Breast epithelium (tissue), 4 donors: Measurements from ENCODE around the gene MARS1. TPM values are rescaled to one million over a fixed set of nuclear protein-coding genes. Genes with fewer than 3 reads are reported as not detected.

Source experiments
- DNase-seq, 2 donors: peaks; one replicate each; pipeline ENCODE4 v3.0.0-alpha.2; 2019; ENCODE audit warnings: low spot score in 2 of 2
- H3K27ac ChIP-seq, 2 donors: fragments of 200-600 bp; sonication (generic) in 1 of 2; one replicate each; pipeline ENCODE4 v1.5.1; 2016 to 2019; ENCODE audit warnings: mild to moderate bottlenecking in 1 of 2
- H3K27me3 ChIP-seq, 2 donors: fragments of 200-600 bp; sonication (generic) in 1 of 2; one replicate each; pipeline versions ENCODE4 v1.5.1 to v1.6.0; 2017 to 2019; ENCODE audit warnings: control low read depth in 1 of 2, mild to moderate bottlenecking in 1 of 2
- H3K36me3 ChIP-seq: fragments of 200-600 bp; one replicate; pipeline ENCODE4 v1.5.1; 2019
- H3K4me1 ChIP-seq, 2 donors: fragments of 200-600 bp; sonication (generic); one replicate each; pipeline ENCODE4 v1.5.1; 2016 to 2019; ENCODE audit warnings: control low read depth in 1 of 2
- H3K4me3 ChIP-seq, 3 donors: fragments of 200-600 bp; sonication (generic); 1 replicate in 2 of 3; 2 replicates in 1 of 3; pipeline ENCODE4 v1.5.1; 2016 to 2019; ENCODE audit warnings: mild to moderate bottlenecking in 3 of 3, moderate library complexity in 2 of 3
- H3K9me3 ChIP-seq, 2 donors: fragments of 200-600 bp; sonication (generic) in 1 of 2; one replicate each; pipeline ENCODE4 v1.5.1; 2016 to 2019; ENCODE audit warnings: control low read depth in 1 of 2
- POLR2A ChIP-seq: fragments of 450-650 bp; IDR thresholded peaks from one replicate; pipeline ENCODE4 v1.6.1; 2016; ENCODE audit warnings: antibody characterized with exemption, mild to moderate bottlenecking, moderate library complexity
- POLR2AphosphoS5 ChIP-seq, 3 donors: sonication (generic); formaldehyde crosslinking; IDR thresholded peaks; one replicate each; pipeline ENCODE4 v1.6.1; 2017; ENCODE audit warnings: antibody characterized with exemption in 3 of 3
- intact Hi-C: fragments of 100-400 bp; cut with DNase I; formaldehyde crosslinking; loops from one replicate; pipeline ENCODE4 v1.15.1; 2023; ENCODE audit warnings: low total_unique reads
- total RNA-seq, 3 donors: library from RNA; depleted of rRNA; stranded (reverse); fragments of >200 nt; gene quantifications; one replicate each; pipeline ENCODE4 v1.1.0, GENCODE V29; 2016
- TF ChIP-seq, protein P1 (sequence below), 3 donors: fragments of 450-650 bp; IDR thresholded peaks; one replicate each; pipeline ENCODE4 v1.5.1; 2016 to 2017; ENCODE audit warnings: antibody characterized with exemption in 3 of 3, mild to moderate bottlenecking in 3 of 3, moderate library complexity in 3 of 3

MARS1 gene
- total RNA-seq, 3 donors from 2014 or later = 39.2 to 65.9 (median 60.2) TPM

DNA sequence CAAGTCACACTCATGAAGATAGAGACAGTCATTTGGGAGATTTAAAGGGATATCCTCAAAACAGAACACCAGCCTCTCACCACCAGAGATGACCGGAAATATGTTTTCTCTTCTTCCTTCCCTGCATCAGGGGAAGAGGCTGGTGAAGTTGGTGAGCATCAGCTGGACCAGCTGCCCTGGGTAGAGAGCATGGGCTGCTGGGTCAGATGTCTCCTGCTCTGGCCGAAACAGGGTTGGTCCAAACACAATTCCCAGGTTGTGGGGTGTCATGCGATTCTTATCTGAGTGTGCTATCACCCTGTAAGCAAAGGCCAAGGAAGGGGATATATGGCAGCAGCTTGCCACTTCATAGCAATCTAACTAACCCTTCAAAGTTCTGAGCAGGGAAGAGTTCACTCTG is 15.5 kb upstream of the MARS1 start:
- H3K4me1 ChIP-seq = peaks cover 0 to 15% of the 10 kb centered on the region in 2 donors
- no peak overlapping the region for H3K4me3 ChIP-seq
- DNase-seq = no peak
- no peak for TF ChIP-seq POLR2AphosphoS5 (IDR thresholded peaks at IDR 0.05)
- no peaks in the 10 kb centered on the region for H3K9me3 ChIP-seq
- H3K27me3 ChIP-seq = peaks cover 0 to 30% of the 10 kb centered on the region in 2 donors
- intact Hi-C loops = no loop called here
- H3K27ac ChIP-seq = no peak overlapping the region
- no peaks in the 10 kb centered on the region for H3K36me3 ChIP-seq

DNA sequence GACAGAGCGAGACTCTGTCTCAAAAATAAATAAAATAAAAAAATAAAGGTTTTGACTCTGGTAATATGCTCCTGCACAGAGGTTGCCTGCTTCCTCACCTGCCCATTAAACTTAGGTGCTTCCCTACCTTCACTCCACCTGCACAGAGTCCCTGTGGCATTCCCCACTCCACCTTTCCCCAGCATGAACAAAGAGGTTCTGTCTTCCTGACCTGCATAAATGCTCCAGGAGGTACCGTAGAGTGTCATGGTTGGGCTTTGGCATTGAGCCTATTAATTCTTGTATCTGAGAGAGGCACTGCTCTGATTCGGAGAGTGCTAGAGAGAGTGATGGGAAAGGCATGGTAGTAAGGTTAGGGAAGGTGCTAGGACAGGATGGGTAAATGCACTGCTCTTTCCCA is 14.5 kb upstream of the MARS1 start:
- H3K27ac ChIP-seq = no peak overlapping the region
- intact Hi-C loops = no loop called here
- DNase-seq = no peak
- H3K4me1 ChIP-seq = peaks cover 0 to 15% of the 10 kb centered on the region in 2 donors
- peaks cover 0 to 33% of the 10 kb centered on the region in 2 donors for H3K27me3 ChIP-seq
- H3K9me3 ChIP-seq = no peaks in the 10 kb centered on the region
- TF ChIP-seq POLR2AphosphoS5 (IDR thresholded peaks at IDR 0.05) (no peak), POLR2A (no peak)
- TF ChIP-seq, protein P1, sequence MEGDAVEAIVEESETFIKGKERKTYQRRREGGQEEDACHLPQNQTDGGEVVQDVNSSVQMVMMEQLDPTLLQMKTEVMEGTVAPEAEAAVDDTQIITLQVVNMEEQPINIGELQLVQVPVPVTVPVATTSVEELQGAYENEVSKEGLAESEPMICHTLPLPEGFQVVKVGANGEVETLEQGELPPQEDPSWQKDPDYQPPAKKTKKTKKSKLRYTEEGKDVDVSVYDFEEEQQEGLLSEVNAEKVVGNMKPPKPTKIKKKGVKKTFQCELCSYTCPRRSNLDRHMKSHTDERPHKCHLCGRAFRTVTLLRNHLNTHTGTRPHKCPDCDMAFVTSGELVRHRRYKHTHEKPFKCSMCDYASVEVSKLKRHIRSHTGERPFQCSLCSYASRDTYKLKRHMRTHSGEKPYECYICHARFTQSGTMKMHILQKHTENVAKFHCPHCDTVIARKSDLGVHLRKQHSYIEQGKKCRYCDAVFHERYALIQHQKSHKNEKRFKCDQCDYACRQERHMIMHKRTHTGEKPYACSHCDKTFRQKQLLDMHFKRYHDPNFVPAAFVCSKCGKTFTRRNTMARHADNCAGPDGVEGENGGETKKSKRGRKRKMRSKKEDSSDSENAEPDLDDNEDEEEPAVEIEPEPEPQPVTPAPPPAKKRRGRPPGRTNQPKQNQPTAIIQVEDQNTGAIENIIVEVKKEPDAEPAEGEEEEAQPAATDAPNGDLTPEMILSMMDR (IDR thresholded peaks at IDR 0.05) = no peak
- H3K36me3 ChIP-seq = no peaks in the 10 kb centered on the region
- H3K4me3 ChIP-seq = no peak overlapping the region

DNA sequence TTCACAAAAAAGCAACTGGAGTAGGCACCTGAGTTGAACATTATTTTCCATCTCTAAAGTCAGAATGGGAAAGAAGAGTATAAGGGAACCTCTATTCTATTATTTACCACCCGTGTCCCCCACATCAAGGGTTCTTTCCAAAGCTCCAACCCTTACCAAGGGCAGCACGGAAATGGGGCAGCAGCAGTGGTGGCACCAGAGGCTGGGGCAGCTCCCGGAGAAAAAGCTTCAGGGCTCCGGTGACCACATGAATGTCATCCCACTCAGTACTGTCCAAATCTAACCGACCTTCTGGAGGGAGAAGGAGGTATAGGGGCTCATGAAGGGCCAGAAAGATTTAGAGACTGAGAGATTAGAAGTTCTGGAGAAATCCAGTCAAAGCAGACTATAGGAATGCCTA is 14.0 kb upstream of the MARS1 start:
- DNase-seq = no peak
- intact Hi-C loops = no loop called here
- Histone ChIP-seq H3K9me3 (no peaks in the 10 kb centered on the region), H3K36me3 (no peaks in the 10 kb centered on the region), H3K27ac (no peak overlapping the region), H3K4me3 (no peak overlapping the region), H3K4me1 (peaks cover 0 to 15% of the 10 kb centered on the region in 2 donors), H3K27me3 (peaks cover 0 to 33% of the 10 kb centered on the region in 2 donors)
- TF ChIP-seq, protein P1 (IDR thresholded peaks at IDR 0.05) = no peak
- no peak for TF ChIP-seq POLR2AphosphoS5 (IDR thresholded peaks at IDR 0.05)
- TF ChIP-seq POLR2A = no peak

DNA sequence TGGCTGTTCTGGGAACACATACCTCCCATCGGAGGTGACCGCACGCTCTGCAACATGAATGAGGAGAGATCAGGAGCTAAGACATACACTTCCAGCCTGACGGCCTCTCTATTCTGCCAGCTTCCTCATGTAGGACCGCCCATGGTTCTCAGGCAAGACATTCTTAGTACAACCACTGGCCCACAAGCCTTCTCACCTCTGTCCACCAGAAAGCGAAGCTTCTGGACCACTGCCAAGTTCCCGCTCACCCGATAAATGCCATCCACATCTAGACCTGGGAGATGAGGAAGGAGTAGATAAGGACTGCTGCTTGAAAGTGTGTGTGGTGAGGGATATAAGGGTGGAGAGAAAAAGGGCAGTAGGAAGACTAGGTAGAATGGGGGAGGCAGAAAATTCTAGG is 13.4 kb upstream of the MARS1 start:
- Histone ChIP-seq H3K27me3 (peaks cover 0 to 33% of the 10 kb centered on the region in 2 donors), H3K9me3 (no peaks in the 10 kb centered on the region), H3K4me1 (peaks cover 0 to 15% of the 10 kb centered on the region in 2 donors), H3K36me3 (no peaks in the 10 kb centered on the region), H3K4me3 (no peak overlapping the region), H3K27ac (no peak overlapping the region)
- DNase-seq = no peak
- intact Hi-C loops = no loop called here
- TF ChIP-seq POLR2A = no peak
- no peak for TF ChIP-seq POLR2AphosphoS5 (IDR thresholded peaks at IDR 0.05)
- TF ChIP-seq, protein P1 (IDR thresholded peaks at IDR 0.05) = no peak

DNA sequence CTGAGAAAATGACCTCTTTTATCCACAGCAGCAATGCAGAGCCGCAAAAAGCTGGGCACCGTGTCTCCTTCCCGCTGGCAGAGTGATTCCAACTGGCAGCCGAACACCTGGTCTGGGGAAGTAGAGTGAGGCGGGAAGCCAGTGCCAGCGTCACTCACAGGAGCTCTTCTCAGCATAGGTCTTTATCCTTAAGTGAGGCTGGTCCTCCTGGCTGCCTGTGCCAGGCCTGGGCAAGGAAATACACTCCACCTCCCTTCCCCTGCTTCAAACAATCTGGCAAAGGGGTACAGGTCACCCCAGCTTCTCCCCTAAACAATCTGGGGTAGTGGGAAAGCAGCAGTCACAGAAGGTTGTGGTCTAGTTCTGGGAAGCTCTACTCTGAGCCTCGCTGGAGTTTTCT is 13.0 kb upstream of the MARS1 start:
- H3K27me3 ChIP-seq = peaks cover 0 to 33% of the 10 kb centered on the region in 2 donors
- TF ChIP-seq, protein P1 (IDR thresholded peaks at IDR 0.05) = no peak
- no peak for TF ChIP-seq POLR2AphosphoS5 (IDR thresholded peaks at IDR 0.05)
- no peak for TF ChIP-seq POLR2A
- peaks cover 0 to 15% of the 10 kb centered on the region in 2 donors for H3K4me1 ChIP-seq
- intact Hi-C loops = no loop called here
- no peaks in the 10 kb centered on the region for H3K9me3 ChIP-seq
- no peak for DNase-seq
- H3K36me3 ChIP-seq = no peaks in the 10 kb centered on the region
- H3K4me3 ChIP-seq = peak overlapping the region in 2 of 3 donors; percentile 51 to 66
- no peak overlapping the region for H3K27ac ChIP-seq
